SIG-M5 (cell line): Measurements from ENCODE around the gene SMAD2.

Source experiments
- DNase-seq: peaks from one replicate; lab custom pipeline; 2025; lab: John Stamatoyannopoulos, UW

The SMAD2 gene

DNA sequence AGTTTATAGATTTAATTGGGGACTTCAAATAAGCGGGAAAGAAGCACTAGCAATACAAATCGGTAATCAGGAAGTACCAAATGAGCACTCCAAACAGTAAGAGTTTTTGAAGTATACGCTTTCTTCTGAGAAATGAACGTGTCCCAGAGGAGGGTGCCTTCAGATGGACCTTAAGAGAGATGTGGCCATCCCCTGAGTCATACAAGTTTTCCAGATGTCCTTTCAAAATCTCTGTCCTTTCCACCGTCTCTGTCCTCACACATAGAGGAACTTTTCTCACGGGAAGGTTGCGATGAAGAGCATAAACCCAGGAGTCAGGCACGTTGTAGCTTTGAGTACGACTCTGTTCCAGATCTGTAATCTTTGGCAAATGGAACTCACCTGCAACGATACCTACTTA is 1.7 kb upstream of the SMAD2 start:
- DNase-seq: no peak

DNA sequence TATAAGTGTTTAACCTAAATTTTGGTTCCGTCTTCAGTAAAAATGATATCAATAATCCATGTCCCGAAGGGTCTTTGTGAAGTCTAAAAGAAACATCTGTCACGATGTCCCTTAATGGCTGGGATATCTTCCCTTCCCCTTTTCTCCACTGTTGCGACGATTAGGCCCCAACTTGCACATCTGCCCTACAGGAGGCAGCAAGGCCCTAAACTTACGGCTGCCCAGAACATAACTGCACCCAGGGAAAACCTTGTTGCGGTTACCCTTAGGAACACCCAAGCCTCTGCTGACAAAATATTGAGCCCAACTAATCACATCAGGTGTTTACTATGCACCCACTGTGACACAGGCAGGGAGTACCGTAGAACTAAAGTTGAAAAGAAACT is 1.3 kb upstream of the SMAD2 start:
- peak; percentile 8 for DNase-seq

DNA sequence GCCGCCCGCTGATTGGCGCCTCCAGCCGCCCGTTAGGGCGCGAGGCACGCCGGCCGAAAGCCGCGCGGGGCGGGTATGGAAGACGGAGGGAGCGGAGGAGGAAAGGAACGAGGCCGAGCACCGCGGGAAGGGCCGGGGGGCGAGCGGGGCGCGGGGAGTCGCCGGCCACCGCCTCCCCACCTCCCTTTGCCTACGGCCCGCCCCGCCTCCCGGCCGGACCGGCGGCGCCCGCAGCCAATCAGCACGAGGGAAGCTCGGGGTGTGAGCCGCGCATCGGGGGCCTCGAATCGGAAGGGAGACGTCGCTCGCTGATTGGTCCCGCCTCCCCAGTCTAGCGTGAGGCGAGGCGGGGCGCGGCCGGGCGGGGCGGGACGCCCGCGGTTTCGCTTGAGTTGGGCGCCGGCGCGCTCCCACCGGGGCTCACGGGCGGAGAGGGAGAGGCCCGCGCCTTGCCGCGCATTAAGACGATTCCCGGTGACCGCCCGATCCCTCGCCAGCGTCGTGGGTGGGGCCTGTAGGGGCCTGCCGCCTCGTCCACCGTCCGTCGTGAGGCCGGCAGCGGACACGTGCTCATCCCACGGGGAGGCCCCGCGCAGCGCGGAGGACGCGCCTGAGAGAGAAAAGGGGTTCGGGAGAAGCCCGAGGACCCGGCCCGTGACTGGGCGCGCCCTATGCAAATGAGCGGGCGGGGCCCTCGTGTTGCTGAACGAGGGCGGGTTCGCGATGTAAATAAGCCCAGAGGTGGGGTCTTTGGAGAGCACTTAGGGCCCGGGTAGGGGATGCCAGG is 665 bp upstream of the SMAD2 start:
- peak; percentile 13 for DNase-seq

DNA sequence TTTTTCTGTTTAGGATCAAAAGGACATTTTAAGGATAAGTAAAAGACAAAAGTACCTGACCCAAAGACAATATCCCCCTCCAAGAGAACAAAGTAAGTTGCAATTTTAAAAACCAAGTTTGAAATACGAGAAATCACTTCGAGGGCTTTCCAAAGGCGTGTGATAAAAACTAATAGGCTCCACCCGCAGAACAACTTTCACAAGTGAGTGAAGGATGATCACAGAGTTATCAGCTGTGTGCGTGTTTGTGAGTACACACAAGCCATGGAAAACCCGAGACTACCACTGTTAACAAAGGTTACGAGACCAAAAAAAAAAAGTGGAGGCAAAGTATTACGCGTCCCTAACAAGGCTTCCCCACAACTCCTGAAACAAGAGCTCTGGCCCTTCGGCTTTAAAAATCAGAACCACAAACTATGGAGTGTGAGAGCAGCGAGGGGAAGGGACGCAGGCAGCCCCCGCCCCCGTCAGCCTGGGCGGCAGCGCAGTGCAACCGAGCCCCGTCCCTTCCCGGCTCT is 719 bp downstream of the SMAD2 start:
- no peak for DNase-seq

DNA sequence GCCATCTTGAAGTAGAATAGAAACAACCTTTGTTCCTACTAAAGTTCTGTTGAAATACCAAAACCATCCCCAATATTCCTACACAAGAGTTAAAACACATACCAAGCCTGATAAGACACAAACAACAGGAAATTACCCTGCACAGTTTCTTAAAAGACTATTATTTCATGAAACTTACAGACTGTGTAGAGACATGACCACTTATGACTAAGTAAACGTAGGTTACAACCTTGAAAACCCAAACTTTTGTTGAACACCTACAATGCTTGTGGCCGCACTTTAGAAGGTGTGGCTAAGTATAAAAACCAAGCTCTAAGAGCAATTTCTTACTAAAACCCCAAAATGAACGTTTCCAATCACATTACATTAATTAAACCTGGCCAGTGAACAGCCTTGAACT is 2.0 kb downstream of the SMAD2 start:
- no peak for DNase-seq

DNA sequence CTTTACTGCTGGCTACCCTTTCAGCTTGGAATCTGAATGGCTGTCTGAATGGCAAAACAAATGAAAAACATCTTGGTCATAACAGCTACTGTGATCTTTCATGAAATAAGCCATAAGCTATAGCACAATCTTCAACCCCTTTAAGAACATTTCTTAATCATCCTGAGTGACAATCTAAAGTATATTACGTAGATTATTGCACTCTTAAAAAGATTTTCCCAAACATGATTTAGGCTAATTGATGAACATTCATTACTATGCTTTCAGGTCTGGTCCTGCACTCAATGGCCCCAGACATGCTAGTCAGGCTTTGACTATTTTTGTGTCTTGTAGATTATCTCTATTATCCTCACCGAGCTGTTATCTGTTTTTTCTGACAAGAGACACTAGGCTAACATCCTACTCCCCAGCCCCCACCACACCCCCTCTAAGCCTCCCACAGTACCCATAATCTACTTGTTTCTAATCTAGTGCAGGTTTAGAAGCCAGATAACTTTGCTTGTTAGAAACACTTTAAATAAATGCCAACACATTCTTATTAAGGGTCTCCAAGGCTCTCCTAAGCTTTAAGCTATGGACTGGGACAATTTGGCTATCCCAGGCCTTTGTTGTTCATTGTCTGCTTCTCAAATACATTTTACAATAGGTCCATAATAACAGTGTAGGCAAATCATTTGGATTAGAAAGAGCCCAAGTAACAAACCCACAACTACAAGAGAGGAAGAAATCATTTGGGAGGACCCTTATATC is 4.2 kb downstream of the SMAD2 start:
- no peak for DNase-seq

DNA sequence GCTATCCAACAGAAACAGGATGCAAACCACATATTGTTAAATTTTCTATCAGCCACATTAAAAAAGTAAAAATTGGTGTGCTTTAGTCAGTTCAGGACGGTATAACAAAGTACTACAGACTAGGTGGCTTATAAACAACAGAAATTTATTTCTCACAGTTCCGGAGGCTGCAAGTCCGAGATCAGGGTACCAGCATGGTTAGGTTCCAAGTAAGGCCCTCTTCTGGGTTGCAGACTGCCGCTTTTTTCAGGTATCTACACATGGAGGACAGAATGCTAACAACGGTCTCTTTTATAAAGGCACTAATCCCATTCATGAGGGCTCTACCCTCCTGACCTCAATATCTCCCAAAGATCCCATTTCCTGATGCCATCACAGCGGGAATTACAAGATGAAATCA is 10.5 kb downstream of the SMAD2 start:
- DNase-seq: no peak

DNA sequence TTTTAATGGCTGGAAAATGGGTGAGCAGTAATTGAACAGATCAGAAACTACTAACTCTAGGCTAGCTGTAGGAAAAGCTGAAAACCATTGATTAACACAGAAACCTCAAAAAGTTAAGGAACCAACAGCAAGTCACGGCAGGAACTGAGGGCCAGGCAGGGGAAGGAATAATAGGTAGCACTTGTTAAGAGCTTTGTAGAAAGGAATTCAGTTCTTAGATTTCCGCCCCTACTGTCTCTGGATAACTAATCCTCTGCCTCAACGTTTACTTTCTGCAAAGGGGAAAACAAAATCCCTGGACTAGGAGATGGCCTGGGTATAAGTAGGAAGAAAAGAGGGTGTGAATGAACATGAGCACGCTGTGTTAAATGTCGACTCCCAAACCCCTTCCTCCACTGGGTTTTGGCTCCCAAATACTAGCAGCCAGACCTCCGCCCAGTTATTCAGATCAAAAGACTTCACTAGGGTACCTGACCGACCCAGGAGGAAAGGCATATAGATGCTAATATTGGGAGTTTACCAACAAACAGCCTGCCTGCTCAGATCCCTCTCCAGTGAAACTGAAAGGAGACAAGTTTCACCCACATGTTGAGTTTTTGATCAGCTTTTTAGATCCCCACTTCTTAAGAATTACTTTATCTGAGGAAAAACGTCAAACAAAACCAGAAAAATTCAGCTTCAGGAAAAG is 12.4 kb downstream of the SMAD2 start:
- DNase-seq: no peak

DNA sequence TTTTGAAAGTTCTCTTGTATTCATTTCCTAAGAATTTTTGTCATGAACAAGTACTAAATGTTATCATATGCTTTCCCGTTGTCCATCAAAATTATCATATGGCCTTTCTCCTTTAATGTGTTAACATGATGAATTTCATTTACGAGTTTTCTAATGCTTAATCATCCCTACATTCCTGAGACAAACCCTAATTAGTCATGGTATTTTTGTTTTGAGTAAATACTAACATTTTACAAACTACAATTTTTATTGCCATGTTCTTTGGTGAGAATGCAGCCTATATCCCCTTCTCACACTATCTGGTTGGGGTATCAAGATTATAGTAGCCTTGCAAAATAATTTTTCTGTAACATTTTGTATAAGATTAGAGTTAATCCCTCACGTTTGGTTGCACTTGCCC is 14.5 kb downstream of the SMAD2 start:
- no peak for DNase-seq

DNA sequence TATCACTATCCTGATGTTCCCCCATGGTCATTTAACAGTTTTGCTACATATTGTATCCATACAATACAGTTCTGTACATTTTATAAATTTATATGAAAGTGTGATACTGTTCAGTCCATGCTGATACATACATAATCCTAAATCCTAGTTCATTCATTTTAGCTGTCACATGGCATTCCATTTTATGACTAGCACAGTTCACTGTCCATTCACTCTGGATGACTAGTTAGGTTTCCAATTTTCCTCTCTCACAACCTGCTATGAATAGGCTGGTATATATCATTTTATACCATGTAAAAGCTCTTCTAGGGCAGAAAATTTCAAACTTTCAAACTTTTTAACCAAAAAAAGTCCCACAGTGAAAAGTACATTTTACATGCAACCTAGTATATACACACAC is 15.2 kb downstream of the SMAD2 start:
- no peak for DNase-seq

DNA sequence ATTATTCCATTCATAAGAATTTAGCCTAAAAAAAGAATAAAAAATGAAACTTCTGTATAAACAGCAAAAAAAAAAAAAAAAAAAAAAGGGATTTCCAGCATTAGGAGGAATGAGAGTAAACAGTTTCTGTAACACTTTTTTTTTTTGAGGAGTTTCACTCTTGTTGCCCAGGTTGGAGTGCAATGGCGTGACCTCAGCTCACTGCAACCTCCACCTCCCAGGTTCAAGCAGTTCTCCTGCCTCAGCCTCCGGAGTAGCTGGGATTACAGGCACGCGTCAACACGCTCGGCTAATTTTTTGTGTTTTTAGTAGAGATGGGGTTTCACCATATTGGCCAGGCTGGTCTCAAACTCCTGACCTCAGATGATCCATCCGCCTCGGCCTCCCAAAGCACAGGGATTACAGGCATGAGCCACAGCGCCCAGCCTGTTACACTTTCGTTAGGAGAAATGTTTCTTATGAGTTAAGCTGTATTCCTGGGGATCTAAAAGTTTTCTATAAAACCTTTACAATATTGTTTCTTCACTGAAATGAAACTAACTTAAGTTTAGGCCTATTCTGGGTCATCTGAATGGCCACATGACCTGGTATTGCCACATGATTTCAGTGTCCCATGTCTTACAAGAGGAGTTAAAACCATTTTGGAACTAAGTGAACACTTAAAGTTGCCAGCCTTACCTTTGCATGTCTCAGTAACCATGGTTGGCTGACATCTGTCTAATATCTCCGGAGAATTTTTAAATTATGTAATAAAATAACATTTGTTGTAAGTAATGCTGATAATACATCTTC is 17.5 kb downstream of the SMAD2 start:
- no peak for DNase-seq

DNA sequence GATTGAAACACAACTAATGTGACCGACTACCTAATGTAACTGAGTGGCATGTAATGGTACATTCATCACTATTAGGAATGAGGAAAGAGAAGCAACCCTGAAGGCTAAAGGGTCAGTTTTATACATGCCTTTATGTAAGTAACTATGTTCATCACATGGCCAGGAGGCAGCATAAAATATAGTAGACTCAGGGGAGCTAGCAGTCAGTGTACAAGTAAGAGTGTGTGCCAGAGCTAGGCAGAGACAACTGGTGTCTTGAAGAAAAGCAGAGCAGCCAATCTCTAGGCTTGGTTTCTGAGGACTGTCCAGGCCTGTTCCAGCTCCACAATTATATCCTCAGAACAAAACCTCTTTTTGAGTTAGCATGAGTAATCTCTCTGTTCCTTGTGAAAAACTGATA is 18.1 kb downstream of the SMAD2 start:
- no peak for DNase-seq

DNA sequence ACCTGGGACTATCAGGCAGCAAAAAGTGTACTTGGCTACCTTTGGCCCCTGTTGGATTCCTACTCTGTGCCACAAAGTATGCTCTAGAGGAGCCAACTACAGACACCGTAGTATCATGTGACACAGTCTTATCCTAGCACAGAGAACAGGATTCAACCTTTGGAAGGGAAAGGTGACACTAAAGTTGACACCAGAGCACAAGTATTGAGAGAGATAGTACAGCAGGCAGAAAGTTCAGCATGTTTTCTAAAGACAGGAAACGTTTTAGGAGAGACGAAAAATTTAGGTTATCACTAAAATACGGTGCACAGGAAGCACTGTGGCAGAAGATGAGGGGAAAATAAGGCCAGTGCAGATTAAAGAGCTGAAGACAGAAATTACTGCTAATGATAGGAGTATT is 18.6 kb downstream of the SMAD2 start:
- no peak for DNase-seq

DNA sequence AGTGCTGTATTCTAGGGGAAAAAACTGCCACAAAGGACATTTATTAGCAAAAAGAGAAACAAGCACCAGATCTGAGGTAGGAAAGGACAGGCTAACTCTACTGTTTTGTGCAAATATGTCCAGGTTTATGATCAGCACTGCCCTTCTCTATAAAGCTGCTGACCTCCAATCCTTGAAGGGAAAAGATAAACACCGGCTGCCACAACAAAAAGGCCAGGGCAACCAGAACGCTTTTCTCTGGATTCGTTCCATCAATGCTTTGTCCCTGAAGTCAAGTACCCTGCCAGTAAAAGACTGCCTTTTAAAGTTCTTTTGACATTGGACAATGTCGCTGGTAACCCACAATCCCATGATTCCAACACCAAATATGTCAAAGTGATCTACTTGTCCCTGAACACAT is 21.0 kb downstream of the SMAD2 start:
- DNase-seq: no peak

DNA sequence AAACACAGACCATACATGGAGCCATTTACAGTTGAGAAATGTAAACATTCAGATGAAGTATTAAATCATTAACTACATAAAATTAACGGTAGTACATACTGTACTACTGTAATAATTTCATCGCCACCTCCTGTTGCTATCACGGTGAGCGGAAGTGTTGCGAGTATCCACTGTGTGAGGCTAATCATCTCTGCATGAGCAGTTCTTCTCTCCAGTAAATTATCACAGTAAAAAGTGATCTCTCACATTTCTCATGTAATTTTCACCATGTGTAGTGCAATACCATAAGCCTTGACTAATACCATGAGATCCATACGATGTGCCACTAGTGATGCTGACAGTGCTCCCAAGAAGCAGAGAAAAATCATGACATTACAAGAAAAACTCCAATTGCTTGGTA is 21.9 kb downstream of the SMAD2 start:
- no peak for DNase-seq

DNA sequence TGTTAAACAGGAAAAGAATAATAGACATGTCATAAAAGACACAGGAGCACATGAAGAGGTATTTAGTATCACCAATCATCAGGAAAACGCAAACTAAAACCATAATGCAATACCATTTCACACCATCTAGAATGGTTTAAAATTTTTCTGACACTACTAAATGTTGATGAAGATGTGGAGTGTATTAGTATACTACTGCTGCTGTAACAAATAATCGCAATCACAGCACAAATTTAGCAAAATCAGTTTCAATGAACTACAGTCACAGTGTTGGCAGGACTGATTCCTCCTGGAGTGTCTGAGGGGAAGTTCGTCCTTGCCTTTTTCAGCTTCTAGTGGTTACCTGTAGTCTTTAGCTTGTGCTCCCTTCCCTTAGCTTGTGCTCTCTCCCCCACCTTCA is 24.1 kb downstream of the SMAD2 start:
- no peak for DNase-seq

DNA sequence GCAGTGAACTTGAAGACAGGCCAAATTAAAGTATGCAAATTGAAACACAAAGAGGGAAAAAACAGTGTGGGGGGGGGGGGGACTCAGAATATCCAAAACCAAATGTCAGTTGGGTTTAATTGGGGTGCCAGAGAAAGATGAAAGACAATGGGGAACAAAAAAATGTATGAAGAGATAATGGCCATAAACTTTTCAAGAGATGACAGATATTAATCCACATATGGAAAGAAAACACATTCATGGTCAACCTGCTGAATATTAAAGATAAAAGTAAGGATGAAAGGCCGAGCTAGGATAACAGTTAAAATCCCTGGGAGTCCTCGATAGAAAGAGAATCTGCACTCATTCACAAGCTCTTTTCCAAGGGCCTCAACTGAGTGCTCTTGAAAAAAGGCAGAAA is 26.6 kb downstream of the SMAD2 start:
- no peak for DNase-seq

DNA sequence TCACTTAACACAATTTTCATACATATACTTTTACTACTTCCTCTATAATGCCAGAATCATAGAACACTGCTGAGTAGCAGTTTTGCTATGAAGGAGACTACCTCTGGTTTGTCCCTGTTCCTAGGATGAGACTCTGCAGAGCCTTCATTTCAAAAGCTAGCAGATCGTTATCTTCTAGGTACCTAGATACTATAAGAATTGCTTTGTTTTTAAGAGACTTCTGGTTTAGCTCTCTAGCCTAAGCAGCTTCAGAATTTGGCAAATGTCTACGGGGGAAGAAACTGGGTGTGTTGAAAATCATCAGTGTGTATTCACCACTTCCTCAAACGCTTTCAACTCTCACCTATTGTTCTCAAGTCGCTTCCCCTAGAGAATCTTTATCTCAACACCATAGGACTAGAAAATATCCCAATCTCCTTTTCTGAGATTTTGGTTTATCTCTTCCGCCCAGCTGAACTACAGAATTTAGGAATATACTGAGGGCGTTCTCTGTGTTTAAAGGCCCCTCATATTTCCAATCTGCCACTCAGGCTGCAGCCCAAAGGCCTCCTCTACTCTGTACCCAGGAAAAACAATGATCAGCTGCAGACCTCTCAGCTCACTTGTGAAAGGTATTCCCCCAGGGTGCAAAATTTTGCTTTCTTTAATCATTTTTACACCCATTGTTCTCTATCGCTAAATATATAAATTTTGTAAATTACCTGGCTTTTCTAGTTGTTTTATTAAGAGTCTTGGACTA is 28.7 kb downstream of the SMAD2 start:
- peak; percentile 47 for DNase-seq

DNA sequence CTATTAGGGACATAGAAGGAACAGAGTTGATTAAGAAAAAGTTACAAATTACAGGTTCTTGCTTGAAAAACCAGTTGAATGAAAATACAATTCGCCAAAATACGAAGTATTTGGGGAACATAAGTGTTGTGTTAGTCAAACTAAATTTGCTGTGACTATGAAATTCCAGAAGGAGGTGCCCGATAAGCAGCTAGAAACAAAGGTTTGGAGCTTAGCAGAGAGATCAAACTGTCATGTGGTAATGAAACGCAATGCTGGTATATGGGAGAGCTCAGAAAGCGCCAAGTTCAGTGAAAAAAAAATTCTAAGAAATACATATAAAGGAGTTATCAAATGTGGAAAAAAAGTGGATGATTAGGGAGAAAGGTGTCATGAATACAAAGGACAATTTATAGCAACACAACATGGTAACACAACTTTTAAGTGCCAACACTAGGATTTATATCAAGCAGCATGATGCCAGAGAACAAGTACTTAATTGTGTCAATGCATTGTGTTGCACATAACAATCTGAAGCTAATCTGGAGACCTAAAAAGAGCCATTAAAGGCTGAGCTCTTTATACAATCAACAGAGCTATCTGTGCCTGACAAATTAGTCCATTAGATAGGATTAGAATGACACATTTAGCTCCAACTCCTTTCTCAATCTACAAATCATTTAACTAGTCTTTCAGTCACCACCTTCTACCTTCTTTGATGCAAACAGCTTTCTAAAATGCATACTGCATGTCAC is 31.2 kb downstream of the SMAD2 start:
- no peak for DNase-seq

DNA sequence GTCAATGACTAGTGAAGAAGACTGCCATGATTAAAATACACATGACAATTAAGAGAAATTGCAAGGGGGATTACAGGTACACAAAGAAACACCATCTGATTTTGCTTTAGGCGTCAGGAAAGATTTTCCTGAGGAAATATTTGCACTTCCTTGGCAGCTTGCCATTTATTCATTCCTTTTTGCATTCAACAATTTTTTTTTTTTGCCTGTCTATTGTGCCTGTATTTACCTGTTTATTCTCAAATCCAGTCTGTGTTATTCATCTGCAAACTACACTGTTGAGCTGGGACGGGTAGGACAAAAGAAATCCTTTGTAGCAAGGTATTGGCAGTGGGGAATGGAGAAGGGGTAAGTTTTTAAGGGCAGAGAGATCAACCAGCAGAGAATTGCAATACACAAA is 31.8 kb downstream of the SMAD2 start:
- DNase-seq: no peak

DNA sequence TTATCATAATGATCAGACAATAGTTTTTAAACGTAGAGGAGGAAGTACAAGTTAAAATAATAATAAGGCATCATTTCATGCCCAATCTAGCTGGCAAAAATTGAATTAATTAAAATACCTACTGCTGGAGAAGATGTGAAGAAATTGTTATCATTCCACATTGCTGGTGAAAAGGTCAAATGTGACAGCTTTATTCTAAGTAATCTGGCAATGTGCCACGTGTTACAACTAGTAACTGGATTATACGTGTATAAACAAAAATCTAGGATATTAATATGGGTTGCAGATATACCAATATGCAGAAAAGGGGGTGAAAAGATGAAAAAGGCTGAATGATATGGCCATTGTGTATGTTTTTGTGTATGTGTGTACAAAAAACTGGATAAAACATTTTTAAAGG is 32.4 kb downstream of the SMAD2 start:
- no peak for DNase-seq
